ELF-1 (cell line): ENCODE results near the gene C1QTNF9.
"Not testable (repeated sequence)": the region's sequence is repeated elsewhere in the genome, so short reads cannot be mapped to it uniquely, and the experiment has no call there.

Experiments
- DNase-seq: peaks from one replicate; pipeline ENCODE4 v3.0.0-alpha.2; 2016; ENCODE audit warnings: low read depth, low spot score

C1QTNF9 gene

GRCh38 chr13:24282256-24282655 lies 27.1 kb upstream of the C1QTNF9 start:
- no peak for DNase-seq

DNA sequence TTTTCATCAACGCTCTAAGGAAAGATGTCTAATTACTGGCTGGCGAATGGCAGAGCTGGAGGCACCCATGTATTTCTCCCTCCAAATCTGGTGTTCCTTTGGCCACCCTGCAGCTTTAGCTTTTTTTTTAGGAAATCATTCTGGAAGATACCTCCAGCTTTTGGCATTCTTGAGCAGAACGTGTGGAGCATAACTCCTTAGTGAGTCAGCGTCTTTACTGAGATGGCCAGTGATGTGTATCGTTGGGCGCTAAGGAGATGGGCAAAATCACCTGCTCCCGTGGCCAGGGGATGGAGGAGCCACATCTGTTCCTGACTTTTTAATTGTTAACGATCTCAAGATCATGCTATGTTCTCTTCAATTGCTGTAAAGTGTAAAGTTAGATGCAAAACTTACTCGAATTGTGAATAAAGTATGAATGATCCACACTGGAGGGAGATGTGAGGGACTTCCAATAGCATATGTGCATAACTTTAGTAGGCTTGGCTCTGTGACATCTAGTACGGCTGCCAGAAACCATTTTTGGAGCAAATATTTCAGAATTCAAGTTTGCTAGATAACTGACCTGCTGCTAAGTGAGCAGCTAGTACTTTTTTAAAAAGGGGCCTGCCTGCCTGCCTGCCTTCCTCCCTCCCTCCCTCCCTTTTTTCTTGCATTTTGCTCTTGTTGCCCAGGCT lies 24.4 kb upstream of the C1QTNF9 start:
- no peak for DNase-seq

- DNase-seq = no peak
These were observed 22.8 kb upstream of the C1QTNF9 start for GRCh38 chr13:24286624-24287023.

DNA sequence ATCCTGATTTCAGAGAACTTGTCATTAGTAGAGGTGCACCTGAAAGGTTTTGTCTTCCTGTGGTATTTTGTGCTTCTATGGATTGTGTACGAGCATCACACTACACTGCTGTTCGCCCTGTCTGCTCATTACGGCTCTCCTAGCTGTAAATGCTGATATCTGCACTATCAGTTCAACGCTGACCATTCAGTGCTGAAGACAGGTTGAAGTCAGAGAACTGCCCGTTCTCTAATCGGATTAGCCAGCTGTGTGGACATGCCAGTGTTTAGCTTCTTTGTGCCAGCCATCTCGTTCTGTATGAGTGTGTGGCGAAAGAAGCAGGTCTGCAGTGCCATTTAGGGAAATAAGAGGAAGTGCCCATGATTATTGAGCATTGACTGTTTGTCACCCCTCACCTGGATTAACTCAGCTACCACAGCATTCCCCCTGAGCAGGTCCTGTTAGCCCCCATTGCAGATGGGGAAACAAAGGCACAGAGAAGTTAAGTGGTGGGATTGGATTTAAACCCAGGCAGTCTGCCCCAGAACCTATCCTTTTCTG lies 21.6 kb upstream of the C1QTNF9 start:
- no peak for DNase-seq

GRCh38 chr13:24288870-24289269 lies 20.5 kb upstream of the C1QTNF9 start:
- DNase-seq = no peak

DNA sequence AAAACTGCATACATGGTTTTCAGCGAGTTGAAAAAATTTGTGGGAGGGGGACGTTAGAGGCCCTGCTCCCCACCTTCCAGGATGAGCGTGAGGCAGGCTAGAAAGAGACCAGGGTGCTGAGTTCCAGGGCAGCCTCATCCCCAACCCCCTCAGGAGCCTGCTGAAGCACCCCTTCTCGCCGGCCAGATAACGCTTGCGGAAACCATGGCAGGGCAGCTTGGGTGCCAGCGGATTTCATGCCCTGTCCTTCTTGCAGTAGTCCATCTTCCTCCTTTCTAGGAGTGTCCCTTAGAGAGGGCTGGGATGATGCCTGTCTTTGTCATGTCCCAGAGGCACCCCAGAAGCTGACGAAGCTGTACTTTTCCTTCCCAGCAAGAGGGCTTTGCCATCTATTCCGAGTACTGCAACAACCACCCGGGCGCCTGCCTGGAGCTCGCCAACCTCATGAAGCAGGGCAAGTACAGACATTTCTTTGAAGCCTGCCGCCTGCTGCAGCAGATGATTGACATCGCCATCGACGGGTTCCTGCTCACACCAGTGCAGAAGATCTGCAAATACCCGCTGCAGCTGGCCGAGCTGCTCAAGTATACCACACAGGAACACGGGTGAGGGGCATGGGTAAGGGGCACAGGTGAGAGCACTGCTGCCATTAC lies 19.0 kb upstream of the C1QTNF9 start:
- no peak for DNase-seq

- no peak for DNase-seq
These were observed 16.9 kb upstream of the C1QTNF9 start for GRCh38 chr13:24292481-24292880.

DNA sequence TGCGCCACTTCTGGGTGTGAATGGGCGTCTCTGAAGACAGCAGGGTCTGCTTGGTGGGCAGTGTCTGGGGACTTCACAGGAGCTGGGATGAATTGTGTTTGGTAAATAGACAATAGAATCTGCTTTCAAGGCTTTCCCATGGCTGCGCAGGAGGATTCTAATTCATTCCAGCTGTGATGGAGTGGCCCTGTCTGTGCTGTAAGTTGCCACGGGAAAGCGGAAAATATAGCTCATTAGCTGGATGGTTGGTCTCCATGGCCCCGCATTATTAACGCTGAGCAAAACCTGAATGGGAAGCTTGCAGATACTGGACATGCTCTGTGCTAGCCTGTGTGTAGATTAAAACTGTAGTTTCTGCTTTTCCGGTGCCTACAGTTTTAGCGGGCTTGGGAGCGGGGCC lies 15.6 kb upstream of the C1QTNF9 start:
- DNase-seq = no peak

GRCh38 chr13:24299488-24300114 lies 9.8 kb upstream of the C1QTNF9 start:
- no peak for DNase-seq

GRCh38 chr13:24301434-24301833 lies 7.9 kb upstream of the C1QTNF9 start:
- no peak for DNase-seq

DNA sequence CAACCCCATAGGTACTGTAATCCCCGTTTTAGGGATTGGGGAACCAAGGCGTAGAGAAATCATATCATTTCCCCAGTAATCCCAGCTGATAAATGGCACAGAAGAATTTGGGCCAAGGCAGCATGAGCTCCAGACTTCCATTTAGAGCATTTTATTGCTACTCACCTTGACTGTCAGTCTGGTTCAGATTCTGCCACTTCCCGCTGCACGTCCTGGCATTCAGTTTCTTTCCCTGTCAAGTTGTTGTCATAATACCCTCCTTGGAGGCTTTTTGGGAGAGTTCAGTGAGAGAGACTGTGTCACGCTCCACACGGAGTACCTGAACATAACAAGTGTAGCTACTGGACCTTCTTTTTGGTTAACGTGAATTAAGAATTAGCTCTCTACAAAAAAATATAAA lies 7.5 kb upstream of the C1QTNF9 start:
- no peak for DNase-seq

GRCh38 chr13:24304620-24305019 lies 4.8 kb upstream of the C1QTNF9 start:
- DNase-seq = no peak

- no peak for DNase-seq
These were observed 2.7 kb upstream of the C1QTNF9 start for GRCh38 chr13:24306632-24307031.

GRCh38 chr13:24307211-24308067 lies 1.9 kb upstream of the C1QTNF9 start:
- no peak for DNase-seq

DNA sequence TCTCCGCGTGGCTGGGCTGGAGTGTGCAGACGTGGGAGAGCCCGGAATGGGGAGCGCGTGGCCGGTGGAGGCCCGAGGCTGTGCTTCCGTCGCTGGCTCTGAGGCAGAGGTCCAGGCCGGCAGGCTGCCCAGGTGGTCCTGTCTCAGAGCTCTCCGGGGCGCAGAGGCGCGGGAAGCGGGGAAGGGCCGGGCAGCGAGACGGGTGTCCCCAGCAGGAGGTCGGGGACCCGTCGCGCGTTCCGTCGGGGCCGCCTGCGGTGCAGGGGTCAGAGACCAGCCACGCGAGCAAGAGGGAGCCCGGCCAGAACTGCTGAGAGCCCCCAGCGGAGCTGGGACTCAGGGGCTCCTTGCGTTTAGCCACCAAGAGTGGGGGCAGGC lies 1.3 kb upstream of the C1QTNF9 start:
- no peak for DNase-seq

GRCh38 chr13:24308488-24309020 lies 826 bp upstream of the C1QTNF9 start:
- DNase-seq = no peak

DNA sequence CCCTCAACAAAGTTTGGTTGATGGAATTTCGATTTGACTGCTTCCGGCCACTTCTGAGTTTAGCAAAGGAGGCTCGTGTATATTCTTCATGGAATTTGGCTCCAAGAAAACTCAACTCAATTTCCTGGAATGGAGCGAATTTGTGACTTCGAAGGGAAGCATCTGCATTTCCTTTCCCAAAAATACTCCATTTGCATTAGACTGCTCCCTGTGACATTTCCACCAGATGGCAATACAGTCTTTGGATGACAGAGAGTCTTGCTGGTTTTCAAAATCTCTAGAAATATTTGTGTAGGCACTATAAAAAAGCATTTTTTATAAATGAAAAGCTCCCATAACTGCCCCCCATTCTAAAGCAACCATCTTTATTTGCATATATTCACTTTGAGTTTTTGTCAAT lies 4.1 kb downstream of the C1QTNF9 start:
- DNase-seq = no peak

DNA sequence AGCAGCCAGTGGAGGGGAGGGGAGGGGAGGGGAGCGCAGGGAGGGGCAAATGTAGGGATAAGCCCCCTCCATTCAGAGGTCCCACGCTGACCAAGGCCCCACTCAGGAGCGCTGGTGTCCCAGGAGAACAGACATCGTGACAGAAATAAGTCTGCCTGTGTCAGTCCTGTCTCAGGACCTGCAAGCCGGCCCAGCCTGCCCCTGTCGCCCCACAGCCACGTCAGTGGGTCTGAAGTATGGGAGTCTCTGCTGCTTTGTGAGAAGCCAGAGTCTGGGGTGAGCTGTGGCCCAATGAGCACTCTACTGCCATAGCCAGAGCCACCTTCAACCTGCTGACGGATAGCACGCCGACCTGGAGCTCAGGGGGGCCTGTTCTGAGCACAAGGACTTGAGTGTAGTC lies 8.5 kb downstream of the C1QTNF9 start:
- DNase-seq = not testable (repeated sequence)

GRCh38 chr13:24318878-24319277 lies 9.5 kb downstream of the C1QTNF9 start:
- DNase-seq = not testable (repeated sequence)

- DNase-seq = not testable (repeated sequence)
These were observed 10.3 kb downstream of the C1QTNF9 start for GRCh38 chr13:24319641-24320040.

GRCh38 chr13:24321416-24321815 lies 12.0 kb downstream of the C1QTNF9 start:
- DNase-seq = not testable (repeated sequence)

DNA sequence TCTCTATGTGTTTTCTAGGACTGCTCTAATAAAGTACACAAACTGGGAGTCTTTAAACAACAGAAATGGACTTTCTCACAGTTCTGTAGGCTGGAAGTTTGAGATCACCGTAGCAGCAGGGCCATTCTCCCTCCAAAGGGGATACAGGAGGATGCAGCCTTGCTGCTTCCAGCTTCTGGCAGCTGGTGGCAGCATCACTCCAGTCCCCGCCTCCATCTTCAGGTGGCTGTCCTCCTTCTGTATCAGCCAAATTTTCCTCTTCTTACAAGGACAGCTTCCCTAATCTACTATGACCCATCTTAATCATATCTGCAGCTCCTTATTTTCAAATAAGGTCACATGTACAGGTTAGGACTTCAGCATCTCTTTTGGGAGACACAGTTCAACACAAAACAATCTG lies 13.1 kb downstream of the C1QTNF9 start:
- DNase-seq = peak; percentile 13
